WTC11 (cell line): ENCODE data around the gene ZNF581. TPM values are rescaled to one million over a fixed set of nuclear protein-coding genes. Genes with fewer than 3 reads are reported as not detected.

ENCODE experiments used
- ATAC-seq: fragments of 200-7000 bp; cut with Tn5 transposase; 2 replicates; pipeline ENCODE4 v1.10.0; 2021; ENCODE audit warnings: mild to moderate bottlenecking, moderate library complexity
- CTCF ChIA-PET: fragments of 300-600 bp; sonication (Branson Sonifier 250); formaldehyde crosslinking; loops from one replicate; lab custom pipeline; 2021; ENCODE audit warnings: antibody characterized with exemption; lab: Charles Lee
- POLR2A ChIA-PET: fragments of 350-600 bp; sonication (Branson Sonifier 250); formaldehyde crosslinking; loops from one replicate; lab custom pipeline; 2021; ENCODE audit warnings: antibody characterized with exemption; lab: Charles Lee
- DNase-seq: peaks from one replicate; pipeline ENCODE4 v3.0.0; 2021; ENCODE audit warnings: low spot score
- H3K27ac Mint-ChIP-seq: 2 replicates; pipeline ENCODE4 v1.8.0; 2021; ENCODE audit warnings: mixed read lengths
- H3K27me3 Mint-ChIP-seq: 2 replicates; pipeline ENCODE4 v1.8.0; 2021; ENCODE audit warnings: low read depth, mild to moderate bottlenecking, moderate library complexity, mixed read lengths
- H3K36me3 Mint-ChIP-seq: 2 replicates; pipeline ENCODE4 v1.8.0; 2021; ENCODE audit warnings: mixed read lengths
- H3K4me1 Mint-ChIP-seq: 2 replicates; pipeline ENCODE4 v1.8.0; 2022; ENCODE audit warnings: mixed read lengths
- H3K4me3 Mint-ChIP-seq: 2 replicates; pipeline ENCODE4 v1.8.0; 2021; ENCODE audit warnings: mild to moderate bottlenecking, moderate library complexity, mixed read lengths
- H3K9me3 Mint-ChIP-seq: 2 replicates; pipeline ENCODE4 v1.8.0; 2021; ENCODE audit warnings: mixed read lengths
- CREM ChIP-seq: sonication (generic); formaldehyde crosslinking; IDR thresholded peaks from 2 replicates; pipeline ENCODE4 v1.8.1; 2022; ENCODE audit warnings: mild to moderate bottlenecking, missing genetic modification reagents, moderate library complexity
- FOXJ3 ChIP-seq: sonication (generic); formaldehyde crosslinking; IDR thresholded peaks from 2 replicates; pipeline ENCODE4 v1.9.0; 2021; ENCODE audit warnings: missing genetic modification reagents, mild to moderate bottlenecking, borderline replicate concordance
- GTF2I ChIP-seq: fragments of 250-450 bp; sonication (Bioruptor Pico); conservative IDR thresholded peaks from 2 replicates; pipeline ENCODE4 v1.4.0; 2021; ENCODE audit warnings: mild to moderate bottlenecking
- JUN ChIP-seq: sonication (generic); formaldehyde crosslinking; IDR thresholded peaks from 2 replicates; pipeline ENCODE4 v1.8.0; 2023; ENCODE audit warnings: mild to moderate bottlenecking, missing genetic modification reagents
- MYBL2 ChIP-seq: sonication (generic); formaldehyde crosslinking; IDR thresholded peaks from 2 replicates; pipeline ENCODE4 v1.8.1; 2023; ENCODE audit warnings: mild to moderate bottlenecking, moderate library complexity, missing genetic modification reagents
- SMAD4 ChIP-seq: sonication (generic); formaldehyde crosslinking; IDR thresholded peaks from 2 replicates; pipeline ENCODE4 v1.8.0; 2022; ENCODE audit warnings: mild to moderate bottlenecking, missing genetic modification reagents
- total RNA-seq: library from RNA; stranded (reverse); gene quantifications from 3 replicates; pipeline ENCODE4 v1.2.3, GENCODE V29; 2021
- TF ChIP-seq, protein P1 (sequence below): fragments of 250-450 bp; sonication (Bioruptor Pico); IDR thresholded peaks from 2 replicates; pipeline ENCODE4 v1.9.0; 2021; ENCODE audit warnings: mild to moderate bottlenecking, borderline replicate concordance
- TF ChIP-seq, protein P2 (sequence below): fragments of 250-450 bp; sonication (Bioruptor Pico); IDR thresholded peaks from 2 replicates; pipeline ENCODE4 v1.9.0; 2021; ENCODE audit warnings: mild to moderate bottlenecking
- TF ChIP-seq, protein P3 (sequence below): sonication (generic); formaldehyde crosslinking; IDR thresholded peaks from 2 replicates; pipeline ENCODE4 v1.8.1; 2023; ENCODE audit warnings: mild to moderate bottlenecking, moderate library complexity, missing genetic modification reagents
- TF ChIP-seq, protein P4 (sequence below): sonication (generic); formaldehyde crosslinking; IDR thresholded peaks from 2 replicates; pipeline ENCODE4 v1.8.1; 2023; ENCODE audit warnings: mild to moderate bottlenecking, missing genetic modification reagents, moderate library complexity
- TF ChIP-seq, protein P5 (sequence below): sonication (generic); formaldehyde crosslinking; IDR thresholded peaks from 2 replicates; pipeline ENCODE4 v1.8.0; 2023; ENCODE audit warnings: mild to moderate bottlenecking, missing genetic modification reagents
- TF ChIP-seq, protein P6 (sequence below): sonication (generic); formaldehyde crosslinking; IDR thresholded peaks from 2 replicates; pipeline ENCODE4 v1.8.1; 2022; ENCODE audit warnings: low read depth, missing genetic modification reagents, borderline replicate concordance
- TF ChIP-seq, protein P7 (sequence below): sonication (generic); formaldehyde crosslinking; IDR thresholded peaks from 2 replicates; pipeline ENCODE4 v1.8.1; 2022; ENCODE audit warnings: missing genetic modification reagents, borderline replicate concordance
- TF ChIP-seq, protein P8 (sequence below): fragments of 250-450 bp; sonication (Bioruptor Pico); IDR thresholded peaks from 2 replicates; pipeline ENCODE4 v1.9.0; 2021; ENCODE audit warnings: mild to moderate bottlenecking

The ZNF581 gene
- total RNA-seq, 1 experiment from 2014 or later: 100 TPM

DNA sequence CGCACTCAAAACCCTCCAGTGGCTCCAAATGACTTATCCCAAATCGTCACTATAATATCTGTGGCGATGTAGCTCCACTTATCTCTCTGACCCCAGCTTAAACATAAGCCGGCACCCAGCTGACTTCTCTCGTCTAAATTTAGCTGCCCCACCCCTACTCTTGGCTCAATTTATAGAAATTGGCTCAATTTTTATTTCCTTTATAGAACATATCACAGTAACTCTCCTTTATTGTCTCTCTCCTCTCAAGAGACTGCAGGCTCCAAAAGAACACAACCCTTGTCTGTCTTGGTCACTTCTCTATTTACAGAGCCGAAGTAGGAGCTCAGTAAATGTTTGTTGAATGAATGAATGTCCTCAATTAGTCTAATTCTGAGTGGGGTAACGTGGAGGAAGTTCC lies 19.9 kb upstream of the ZNF581 start:
- Mint-ChIP-seq H3K9me3 (0 out of 2 replicates have a peak, but pooled peaks cover 3% of the 10 kb centered on the region), H3K36me3 (peaks cover 11% of the 10 kb centered on the region), H3K4me3 (peak overlapping the region; percentile 76), H3K27me3 (peaks cover 17% of the 10 kb centered on the region), H3K4me1 (peaks cover 15% of the 10 kb centered on the region), H3K27ac (peak overlapping the region; percentile 11; the same call in 1 of the 2 replicates)
- no peak for ATAC-seq
- ChIA-PET POLR2A (interaction anchor here (1.5 to 2.6 kb wide), 2 partner anchors 17 to 19 kb away, joined by 6 to 10 read pairs; no protein-coding TSS in a partner anchor), CTCF (interaction anchor here (1.1 to 2.7 kb wide), 5 partner anchors 12 to 80 kb away, joined by 3 to 34 read pairs (median 9); partner anchors contain the start of genes FIZ1 and ZNF865)
- no peak for DNase-seq
- TF ChIP-seq, protein P1, sequence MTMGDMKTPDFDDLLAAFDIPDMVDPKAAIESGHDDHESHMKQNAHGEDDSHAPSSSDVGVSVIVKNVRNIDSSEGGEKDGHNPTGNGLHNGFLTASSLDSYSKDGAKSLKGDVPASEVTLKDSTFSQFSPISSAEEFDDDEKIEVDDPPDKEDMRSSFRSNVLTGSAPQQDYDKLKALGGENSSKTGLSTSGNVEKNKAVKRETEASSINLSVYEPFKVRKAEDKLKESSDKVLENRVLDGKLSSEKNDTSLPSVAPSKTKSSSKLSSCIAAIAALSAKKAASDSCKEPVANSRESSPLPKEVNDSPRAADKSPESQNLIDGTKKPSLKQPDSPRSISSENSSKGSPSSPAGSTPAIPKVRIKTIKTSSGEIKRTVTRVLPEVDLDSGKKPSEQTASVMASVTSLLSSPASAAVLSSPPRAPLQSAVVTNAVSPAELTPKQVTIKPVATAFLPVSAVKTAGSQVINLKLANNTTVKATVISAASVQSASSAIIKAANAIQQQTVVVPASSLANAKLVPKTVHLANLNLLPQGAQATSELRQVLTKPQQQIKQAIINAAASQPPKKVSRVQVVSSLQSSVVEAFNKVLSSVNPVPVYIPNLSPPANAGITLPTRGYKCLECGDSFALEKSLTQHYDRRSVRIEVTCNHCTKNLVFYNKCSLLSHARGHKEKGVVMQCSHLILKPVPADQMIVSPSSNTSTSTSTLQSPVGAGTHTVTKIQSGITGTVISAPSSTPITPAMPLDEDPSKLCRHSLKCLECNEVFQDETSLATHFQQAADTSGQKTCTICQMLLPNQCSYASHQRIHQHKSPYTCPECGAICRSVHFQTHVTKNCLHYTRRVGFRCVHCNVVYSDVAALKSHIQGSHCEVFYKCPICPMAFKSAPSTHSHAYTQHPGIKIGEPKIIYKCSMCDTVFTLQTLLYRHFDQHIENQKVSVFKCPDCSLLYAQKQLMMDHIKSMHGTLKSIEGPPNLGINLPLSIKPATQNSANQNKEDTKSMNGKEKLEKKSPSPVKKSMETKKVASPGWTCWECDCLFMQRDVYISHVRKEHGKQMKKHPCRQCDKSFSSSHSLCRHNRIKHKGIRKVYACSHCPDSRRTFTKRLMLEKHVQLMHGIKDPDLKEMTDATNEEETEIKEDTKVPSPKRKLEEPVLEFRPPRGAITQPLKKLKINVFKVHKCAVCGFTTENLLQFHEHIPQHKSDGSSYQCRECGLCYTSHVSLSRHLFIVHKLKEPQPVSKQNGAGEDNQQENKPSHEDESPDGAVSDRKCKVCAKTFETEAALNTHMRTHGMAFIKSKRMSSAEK: no peak
- TF ChIP-seq GTF2I (CRISPR knock-in tag) (no peak), SMAD4 (CRISPR knock-in tag) (no peak), MYBL2 (CRISPR knock-in tag) (no peak), CREM (CRISPR knock-in tag) (no peak), JUN (CRISPR knock-in tag) (no peak), FOXJ3 (no peak)
- TF ChIP-seq, protein P2, sequence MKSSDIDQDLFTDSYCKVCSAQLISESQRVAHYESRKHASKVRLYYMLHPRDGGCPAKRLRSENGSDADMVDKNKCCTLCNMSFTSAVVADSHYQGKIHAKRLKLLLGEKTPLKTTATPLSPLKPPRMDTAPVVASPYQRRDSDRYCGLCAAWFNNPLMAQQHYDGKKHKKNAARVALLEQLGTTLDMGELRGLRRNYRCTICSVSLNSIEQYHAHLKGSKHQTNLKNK: no peak
- TF ChIP-seq, protein P3, sequence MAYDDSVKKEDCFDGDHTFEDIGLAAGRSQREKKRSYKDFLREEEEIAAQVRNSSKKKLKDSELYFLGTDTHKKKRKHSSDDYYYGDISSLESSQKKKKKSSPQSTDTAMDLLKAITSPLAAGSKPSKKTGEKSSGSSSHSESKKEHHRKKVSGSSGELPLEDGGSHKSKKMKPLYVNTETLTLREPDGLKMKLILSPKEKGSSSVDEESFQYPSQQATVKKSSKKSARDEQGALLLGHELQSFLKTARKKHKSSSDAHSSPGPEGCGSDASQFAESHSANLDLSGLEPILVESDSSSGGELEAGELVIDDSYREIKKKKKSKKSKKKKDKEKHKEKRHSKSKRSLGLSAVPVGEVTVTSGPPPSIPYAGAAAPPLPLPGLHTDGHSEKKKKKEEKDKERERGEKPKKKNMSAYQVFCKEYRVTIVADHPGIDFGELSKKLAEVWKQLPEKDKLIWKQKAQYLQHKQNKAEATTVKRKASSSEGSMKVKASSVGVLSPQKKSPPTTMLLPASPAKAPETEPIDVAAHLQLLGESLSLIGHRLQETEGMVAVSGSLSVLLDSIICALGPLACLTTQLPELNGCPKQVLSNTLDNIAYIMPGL (CRISPR knock-in tag): no peak
- TF ChIP-seq, protein P4, sequence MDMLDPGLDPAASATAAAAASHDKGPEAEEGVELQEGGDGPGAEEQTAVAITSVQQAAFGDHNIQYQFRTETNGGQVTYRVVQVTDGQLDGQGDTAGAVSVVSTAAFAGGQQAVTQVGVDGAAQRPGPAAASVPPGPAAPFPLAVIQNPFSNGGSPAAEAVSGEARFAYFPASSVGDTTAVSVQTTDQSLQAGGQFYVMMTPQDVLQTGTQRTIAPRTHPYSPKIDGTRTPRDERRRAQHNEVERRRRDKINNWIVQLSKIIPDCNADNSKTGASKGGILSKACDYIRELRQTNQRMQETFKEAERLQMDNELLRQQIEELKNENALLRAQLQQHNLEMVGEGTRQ (CRISPR knock-in tag): no peak
- TF ChIP-seq, protein P5, sequence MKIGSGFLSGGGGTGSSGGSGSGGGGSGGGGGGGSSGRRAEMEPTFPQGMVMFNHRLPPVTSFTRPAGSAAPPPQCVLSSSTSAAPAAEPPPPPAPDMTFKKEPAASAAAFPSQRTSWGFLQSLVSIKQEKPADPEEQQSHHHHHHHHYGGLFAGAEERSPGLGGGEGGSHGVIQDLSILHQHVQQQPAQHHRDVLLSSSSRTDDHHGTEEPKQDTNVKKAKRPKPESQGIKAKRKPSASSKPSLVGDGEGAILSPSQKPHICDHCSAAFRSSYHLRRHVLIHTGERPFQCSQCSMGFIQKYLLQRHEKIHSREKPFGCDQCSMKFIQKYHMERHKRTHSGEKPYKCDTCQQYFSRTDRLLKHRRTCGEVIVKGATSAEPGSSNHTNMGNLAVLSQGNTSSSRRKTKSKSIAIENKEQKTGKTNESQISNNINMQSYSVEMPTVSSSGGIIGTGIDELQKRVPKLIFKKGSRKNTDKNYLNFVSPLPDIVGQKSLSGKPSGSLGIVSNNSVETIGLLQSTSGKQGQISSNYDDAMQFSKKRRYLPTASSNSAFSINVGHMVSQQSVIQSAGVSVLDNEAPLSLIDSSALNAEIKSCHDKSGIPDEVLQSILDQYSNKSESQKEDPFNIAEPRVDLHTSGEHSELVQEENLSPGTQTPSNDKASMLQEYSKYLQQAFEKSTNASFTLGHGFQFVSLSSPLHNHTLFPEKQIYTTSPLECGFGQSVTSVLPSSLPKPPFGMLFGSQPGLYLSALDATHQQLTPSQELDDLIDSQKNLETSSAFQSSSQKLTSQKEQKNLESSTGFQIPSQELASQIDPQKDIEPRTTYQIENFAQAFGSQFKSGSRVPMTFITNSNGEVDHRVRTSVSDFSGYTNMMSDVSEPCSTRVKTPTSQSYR: no peak
- TF ChIP-seq, protein P6, sequence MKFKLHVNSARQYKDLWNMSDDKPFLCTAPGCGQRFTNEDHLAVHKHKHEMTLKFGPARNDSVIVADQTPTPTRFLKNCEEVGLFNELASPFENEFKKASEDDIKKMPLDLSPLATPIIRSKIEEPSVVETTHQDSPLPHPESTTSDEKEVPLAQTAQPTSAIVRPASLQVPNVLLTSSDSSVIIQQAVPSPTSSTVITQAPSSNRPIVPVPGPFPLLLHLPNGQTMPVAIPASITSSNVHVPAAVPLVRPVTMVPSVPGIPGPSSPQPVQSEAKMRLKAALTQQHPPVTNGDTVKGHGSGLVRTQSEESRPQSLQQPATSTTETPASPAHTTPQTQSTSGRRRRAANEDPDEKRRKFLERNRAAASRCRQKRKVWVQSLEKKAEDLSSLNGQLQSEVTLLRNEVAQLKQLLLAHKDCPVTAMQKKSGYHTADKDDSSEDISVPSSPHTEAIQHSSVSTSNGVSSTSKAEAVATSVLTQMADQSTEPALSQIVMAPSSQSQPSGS: no peak
- TF ChIP-seq, protein P7, sequence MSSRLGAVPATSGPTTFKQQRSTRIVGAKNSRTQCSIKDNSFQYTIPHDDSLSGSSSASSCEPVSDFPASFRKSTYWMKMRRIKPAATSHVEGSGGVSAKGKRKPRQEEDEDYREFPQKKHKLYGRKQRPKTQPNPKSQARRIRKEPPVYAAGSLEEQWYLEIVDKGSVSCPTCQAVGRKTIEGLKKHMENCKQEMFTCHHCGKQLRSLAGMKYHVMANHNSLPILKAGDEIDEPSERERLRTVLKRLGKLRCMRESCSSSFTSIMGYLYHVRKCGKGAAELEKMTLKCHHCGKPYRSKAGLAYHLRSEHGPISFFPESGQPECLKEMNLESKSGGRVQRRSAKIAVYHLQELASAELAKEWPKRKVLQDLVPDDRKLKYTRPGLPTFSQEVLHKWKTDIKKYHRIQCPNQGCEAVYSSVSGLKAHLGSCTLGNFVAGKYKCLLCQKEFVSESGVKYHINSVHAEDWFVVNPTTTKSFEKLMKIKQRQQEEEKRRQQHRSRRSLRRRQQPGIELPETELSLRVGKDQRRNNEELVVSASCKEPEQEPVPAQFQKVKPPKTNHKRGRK (CRISPR knock-in tag): no peak
- TF ChIP-seq, protein P8, sequence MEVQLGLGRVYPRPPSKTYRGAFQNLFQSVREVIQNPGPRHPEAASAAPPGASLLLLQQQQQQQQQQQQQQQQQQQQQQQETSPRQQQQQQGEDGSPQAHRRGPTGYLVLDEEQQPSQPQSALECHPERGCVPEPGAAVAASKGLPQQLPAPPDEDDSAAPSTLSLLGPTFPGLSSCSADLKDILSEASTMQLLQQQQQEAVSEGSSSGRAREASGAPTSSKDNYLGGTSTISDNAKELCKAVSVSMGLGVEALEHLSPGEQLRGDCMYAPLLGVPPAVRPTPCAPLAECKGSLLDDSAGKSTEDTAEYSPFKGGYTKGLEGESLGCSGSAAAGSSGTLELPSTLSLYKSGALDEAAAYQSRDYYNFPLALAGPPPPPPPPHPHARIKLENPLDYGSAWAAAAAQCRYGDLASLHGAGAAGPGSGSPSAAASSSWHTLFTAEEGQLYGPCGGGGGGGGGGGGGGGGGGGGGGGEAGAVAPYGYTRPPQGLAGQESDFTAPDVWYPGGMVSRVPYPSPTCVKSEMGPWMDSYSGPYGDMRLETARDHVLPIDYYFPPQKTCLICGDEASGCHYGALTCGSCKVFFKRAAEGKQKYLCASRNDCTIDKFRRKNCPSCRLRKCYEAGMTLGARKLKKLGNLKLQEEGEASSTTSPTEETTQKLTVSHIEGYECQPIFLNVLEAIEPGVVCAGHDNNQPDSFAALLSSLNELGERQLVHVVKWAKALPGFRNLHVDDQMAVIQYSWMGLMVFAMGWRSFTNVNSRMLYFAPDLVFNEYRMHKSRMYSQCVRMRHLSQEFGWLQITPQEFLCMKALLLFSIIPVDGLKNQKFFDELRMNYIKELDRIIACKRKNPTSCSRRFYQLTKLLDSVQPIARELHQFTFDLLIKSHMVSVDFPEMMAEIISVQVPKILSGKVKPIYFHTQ (CRISPR knock-in tag): no peak
